Panc1 (cell line): ENCODE data around the gene FHOD1. TPM values are rescaled to one million over a fixed set of nuclear protein-coding genes. Genes with fewer than 3 reads are reported as not detected.

ENCODE experiments used
- ATAC-seq: fragments of 200-7000 bp; cut with Tn5 transposase; 2 replicates; pipeline ENCODE4 v1.9.1; 2020; ENCODE audit warnings: mild to moderate bottlenecking, moderate library complexity
- BruUV-seq: library from RNA; stranded (reverse); fragments of 400-500 nt; replicated peaks from 2 replicates; lab custom pipeline; 2021; lab: Mats Ljungman, UMichigan
- CTCF ChIA-PET: fragments of 300-600 bp; sonication (Branson Sonifier 250); formaldehyde crosslinking; loops from one replicate; lab custom pipeline; 2022; ENCODE audit warnings: antibody characterized with exemption; lab: Charles Lee
- POLR2A ChIA-PET: fragments of 300-600 bp; sonication (Branson Sonifier 250); formaldehyde crosslinking; loops from one replicate; lab custom pipeline; 2022; ENCODE audit warnings: antibody characterized with exemption; lab: Charles Lee
- DNase-seq: peaks from one replicate; pipeline ENCODE4 v3.0.0-alpha.2; 2010; ENCODE audit warnings: low read depth, low spot score
- H3K27ac ChIP-seq: 2 replicates; pipeline ENCODE4 v1.5.1; 2011; ENCODE audit warnings: mild to moderate bottlenecking, low read length, inconsistent platforms
- H3K27me3 ChIP-seq: fragments of 200-500 bp; sonication (Bioruptor generic); 2 replicates; pipeline ENCODE4 v1.6.0; 2014; ENCODE audit warnings: low read length, inconsistent platforms; ENCODE audit not compliant: control insufficient read depth, insufficient read depth
- H3K36me3 ChIP-seq: fragments of 200-500 bp; sonication (Bioruptor generic); 2 replicates; pipeline ENCODE4 v1.5.1; 2014; ENCODE audit warnings: inconsistent platforms, mild to moderate bottlenecking, low read length, moderate library complexity; ENCODE audit not compliant: control insufficient read depth, insufficient read depth
- H3K4me1 ChIP-seq: 2 replicates; pipeline ENCODE4 v1.5.1; 2011; ENCODE audit warnings: inconsistent platforms, mild to moderate bottlenecking, low read length, moderate library complexity; ENCODE audit not compliant: control insufficient read depth, insufficient read depth
- H3K4me3 ChIP-seq, 2 experiments: 2 replicates each; pipeline ENCODE4 v1.5.1; 2011 to 2012; ENCODE audit warnings: low read depth in 2 of 2, low read length in 2 of 2, mild to moderate bottlenecking in 2 of 2, inconsistent platforms in 1 of 2, moderate library complexity in 1 of 2
- H3K9me3 ChIP-seq: fragments of 200-500 bp; sonication (Bioruptor generic); 2 replicates; pipeline ENCODE4 v1.5.1; 2014; ENCODE audit warnings: low read depth, mild to moderate bottlenecking, inconsistent platforms, low read length, moderate library complexity; ENCODE audit not compliant: control insufficient read depth, insufficient read depth
- POLR2AphosphoS5 ChIP-seq: IDR thresholded peaks from 2 replicates; pipeline ENCODE4 v1.6.1; 2012; ENCODE audit warnings: mild to moderate bottlenecking, low read depth, low read length, moderate library complexity
- SIN3A ChIP-seq: IDR thresholded peaks from 2 replicates; pipeline ENCODE4 v1.6.1; 2012; ENCODE audit warnings: low read depth, mild to moderate bottlenecking, low read length, moderate library complexity, borderline replicate concordance; ENCODE audit not compliant: insufficient read depth
- TCF7L2 ChIP-seq: IDR thresholded peaks from 2 replicates; pipeline ENCODE4 v1.6.1; 2011; ENCODE audit warnings: mild to moderate bottlenecking, low read depth, low read length, inconsistent platforms
- in situ Hi-C: cut with HindIII; loops from 2 replicates; pipeline ENCODE4 v1.10.0; 2016; ENCODE audit warnings: low sequenced_read_pairs, low pct_unique_long_range_greater_than_20kb
- intact Hi-C: fragments of 100-400 bp; cut with micrococcal nuclease; formaldehyde crosslinking; loops from one replicate; pipeline ENCODE4 v1.10.0; 2022; ENCODE audit not compliant: unreplicated experiment
- total RNA-seq: library from RNA; stranded (reverse); gene quantifications from one replicate; pipeline ENCODE4 v1.2.1, GENCODE V29; 2021; ENCODE audit not compliant: unreplicated experiment
- TF ChIP-seq, protein P1 (sequence below), 2 experiments: IDR thresholded peaks; 2 replicates each; pipeline ENCODE4 v1.6.1; 2011 to 2012; ENCODE audit warnings: low read depth in 2 of 2, control low read depth in 1 of 2, low read length in 1 of 2, mild to moderate bottlenecking in 1 of 2, moderate library complexity in 1 of 2; ENCODE audit not compliant: insufficient read depth in 1 of 2
- TF ChIP-seq, protein P2 (sequence below): fragments of 450-650 bp; IDR thresholded peaks from 2 replicates; pipeline ENCODE4 v1.5.1; 2017; ENCODE audit warnings: mild to moderate bottlenecking

Gene FHOD1
- total RNA-seq, 1 experiment from 2014 or later = 9.3 TPM

DNA sequence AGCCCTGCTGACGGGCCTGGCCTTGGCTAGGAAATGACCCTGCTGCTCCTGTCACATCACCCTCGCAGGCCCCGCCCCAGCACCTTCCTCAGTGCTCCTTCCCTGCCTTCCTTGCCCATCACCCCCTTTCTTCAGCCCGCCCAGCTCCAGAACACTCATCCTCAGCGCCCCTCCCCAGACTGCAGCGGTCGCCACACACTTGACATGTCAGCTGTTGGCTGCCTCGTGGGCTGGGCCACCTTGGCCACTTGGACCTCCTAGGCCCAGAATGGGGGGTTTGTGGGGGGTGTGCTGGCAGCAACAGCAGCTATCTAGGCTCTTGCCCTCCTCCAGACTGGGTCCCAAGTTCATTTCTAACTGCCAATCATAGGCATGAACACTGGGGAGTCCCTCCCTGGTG, 37.7 kb downstream of the FHOD1 start:
- Histone ChIP-seq H3K4me1 (peaks cover 18% of the 10 kb centered on the region), H3K27me3 (no peaks in the 10 kb centered on the region), H3K9me3 (no peaks in the 10 kb centered on the region), H3K4me3 (no peak overlapping the region), H3K36me3 (no peaks in the 10 kb centered on the region), H3K27ac (no peak overlapping the region)
- TF ChIP-seq, protein P1, sequence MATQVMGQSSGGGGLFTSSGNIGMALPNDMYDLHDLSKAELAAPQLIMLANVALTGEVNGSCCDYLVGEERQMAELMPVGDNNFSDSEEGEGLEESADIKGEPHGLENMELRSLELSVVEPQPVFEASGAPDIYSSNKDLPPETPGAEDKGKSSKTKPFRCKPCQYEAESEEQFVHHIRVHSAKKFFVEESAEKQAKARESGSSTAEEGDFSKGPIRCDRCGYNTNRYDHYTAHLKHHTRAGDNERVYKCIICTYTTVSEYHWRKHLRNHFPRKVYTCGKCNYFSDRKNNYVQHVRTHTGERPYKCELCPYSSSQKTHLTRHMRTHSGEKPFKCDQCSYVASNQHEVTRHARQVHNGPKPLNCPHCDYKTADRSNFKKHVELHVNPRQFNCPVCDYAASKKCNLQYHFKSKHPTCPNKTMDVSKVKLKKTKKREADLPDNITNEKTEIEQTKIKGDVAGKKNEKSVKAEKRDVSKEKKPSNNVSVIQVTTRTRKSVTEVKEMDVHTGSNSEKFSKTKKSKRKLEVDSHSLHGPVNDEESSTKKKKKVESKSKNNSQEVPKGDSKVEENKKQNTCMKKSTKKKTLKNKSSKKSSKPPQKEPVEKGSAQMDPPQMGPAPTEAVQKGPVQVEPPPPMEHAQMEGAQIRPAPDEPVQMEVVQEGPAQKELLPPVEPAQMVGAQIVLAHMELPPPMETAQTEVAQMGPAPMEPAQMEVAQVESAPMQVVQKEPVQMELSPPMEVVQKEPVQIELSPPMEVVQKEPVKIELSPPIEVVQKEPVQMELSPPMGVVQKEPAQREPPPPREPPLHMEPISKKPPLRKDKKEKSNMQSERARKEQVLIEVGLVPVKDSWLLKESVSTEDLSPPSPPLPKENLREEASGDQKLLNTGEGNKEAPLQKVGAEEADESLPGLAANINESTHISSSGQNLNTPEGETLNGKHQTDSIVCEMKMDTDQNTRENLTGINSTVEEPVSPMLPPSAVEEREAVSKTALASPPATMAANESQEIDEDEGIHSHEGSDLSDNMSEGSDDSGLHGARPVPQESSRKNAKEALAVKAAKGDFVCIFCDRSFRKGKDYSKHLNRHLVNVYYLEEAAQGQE (IDR thresholded peaks at IDR 0.05; ENCODE audit: insufficient read depth in 1 of 2, low read depth in 2 of 2, low read length in 1 of 2) = no peak
- TF ChIP-seq POLR2AphosphoS5 (no peak), SIN3A (no peak), TCF7L2 (no peak)
- TF ChIP-seq, protein P2, sequence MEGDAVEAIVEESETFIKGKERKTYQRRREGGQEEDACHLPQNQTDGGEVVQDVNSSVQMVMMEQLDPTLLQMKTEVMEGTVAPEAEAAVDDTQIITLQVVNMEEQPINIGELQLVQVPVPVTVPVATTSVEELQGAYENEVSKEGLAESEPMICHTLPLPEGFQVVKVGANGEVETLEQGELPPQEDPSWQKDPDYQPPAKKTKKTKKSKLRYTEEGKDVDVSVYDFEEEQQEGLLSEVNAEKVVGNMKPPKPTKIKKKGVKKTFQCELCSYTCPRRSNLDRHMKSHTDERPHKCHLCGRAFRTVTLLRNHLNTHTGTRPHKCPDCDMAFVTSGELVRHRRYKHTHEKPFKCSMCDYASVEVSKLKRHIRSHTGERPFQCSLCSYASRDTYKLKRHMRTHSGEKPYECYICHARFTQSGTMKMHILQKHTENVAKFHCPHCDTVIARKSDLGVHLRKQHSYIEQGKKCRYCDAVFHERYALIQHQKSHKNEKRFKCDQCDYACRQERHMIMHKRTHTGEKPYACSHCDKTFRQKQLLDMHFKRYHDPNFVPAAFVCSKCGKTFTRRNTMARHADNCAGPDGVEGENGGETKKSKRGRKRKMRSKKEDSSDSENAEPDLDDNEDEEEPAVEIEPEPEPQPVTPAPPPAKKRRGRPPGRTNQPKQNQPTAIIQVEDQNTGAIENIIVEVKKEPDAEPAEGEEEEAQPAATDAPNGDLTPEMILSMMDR = no peak
- ChIA-PET POLR2A (interaction anchor here (0.9 kb wide), 1 partner anchor 12 kb away, joined by 4 read pairs; no protein-coding TSS in a partner anchor), CTCF (no interaction called here)
- ATAC-seq (no peak), DNase-seq (no peak)
- in situ Hi-C loops = no loop called here
- no TSS peak for BruUV-seq
- intact Hi-C loops = no loop called here

DNA sequence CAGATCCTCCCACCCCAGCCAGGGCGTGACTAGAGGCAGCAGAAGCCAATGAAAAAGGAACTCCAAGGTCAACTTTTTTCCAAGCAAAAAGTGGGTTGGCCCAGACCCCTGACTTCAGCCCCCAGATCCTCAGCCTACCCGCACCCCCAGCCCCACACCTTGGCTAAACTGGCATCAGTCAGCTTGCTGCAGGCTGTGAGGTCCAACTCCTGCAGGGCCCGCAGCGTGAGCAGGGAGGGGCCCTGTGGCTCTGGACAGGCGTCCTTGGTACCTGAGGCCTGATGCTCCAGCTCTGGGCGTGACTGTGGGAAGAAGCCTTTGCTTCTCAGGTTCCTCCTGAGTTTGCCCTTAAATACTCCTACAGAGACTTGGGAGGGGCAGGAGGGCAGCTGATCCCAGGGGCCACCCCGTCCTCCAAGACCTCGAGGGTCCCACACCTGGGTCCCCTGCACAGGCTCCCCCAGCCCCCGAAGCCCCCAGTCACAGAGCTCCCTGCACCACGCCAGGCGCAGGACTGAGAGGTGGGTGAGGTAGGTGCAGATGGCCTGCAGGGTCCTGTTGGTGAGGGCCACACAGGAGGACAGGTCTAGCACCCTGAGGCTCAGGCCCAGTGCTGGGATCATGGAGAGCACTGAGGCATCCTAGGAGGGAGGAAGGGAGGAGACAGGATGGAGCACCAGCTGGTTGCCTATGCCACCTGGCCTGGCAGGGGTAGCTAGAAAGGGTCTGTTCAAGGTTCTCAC, 39.0 kb downstream of the FHOD1 start:
- intact Hi-C loops (no loop called here), in situ Hi-C loops (no loop called here)
- peaks cover 18% of the 10 kb centered on the region for H3K4me1 ChIP-seq
- no peaks in the 10 kb centered on the region for H3K27me3 ChIP-seq
- H3K9me3 ChIP-seq = no peaks in the 10 kb centered on the region
- H3K4me3 ChIP-seq = no peak overlapping the region
- no TSS peak for BruUV-seq
- DNase-seq (no peak), ATAC-seq (no peak)
- H3K36me3 ChIP-seq = no peaks in the 10 kb centered on the region
- TF ChIP-seq, protein P1 (IDR thresholded peaks at IDR 0.05; ENCODE audit: insufficient read depth in 1 of 2, low read depth in 2 of 2, low read length in 1 of 2) = no peak
- TF ChIP-seq, protein P2 = no peak
- TF ChIP-seq TCF7L2 (no peak), POLR2AphosphoS5 (no peak; the same call in 1 of the 2 replicates), SIN3A (no peak)
- H3K27ac ChIP-seq = no peak overlapping the region
- CTCF ChIA-PET = interaction anchor here (0.5 kb wide), 1 partner anchor 10 kb away, joined by 4 read pairs; no protein-coding TSS in a partner anchor
- POLR2A ChIA-PET = interaction anchor here (0.9 kb wide), 1 partner anchor 10 kb away, joined by 4 read pairs; no protein-coding TSS in a partner anchor
